SK-N-SH (cell line): ENCODE measurements around the gene TMEM132D. TPM values are rescaled to one million over a fixed set of nuclear protein-coding genes. Genes with fewer than 3 reads are reported as not detected.

Experiments used
- CTCF ChIA-PET: fragments of 300-600, 350-600 bp; formaldehyde crosslinking; extraction: SDS; loops from one replicate; lab custom pipeline; 2021; lab: Yijun Ruan, JAX
- POLR2A ChIA-PET: fragments of 350-600 bp; sonication (Branson Sonifier 250); formaldehyde crosslinking; extraction: SDS; loops from one replicate; lab custom pipeline; 2020; ENCODE audit warnings: antibody characterized with exemption, inconsistent platforms; lab: Yijun Ruan, JAX
- DNase-seq: peaks from one replicate; pipeline ENCODE4 v3.0.0; 2012
- H2AFZ ChIP-seq: fragments of 200-600 bp; sonication (generic); 2 replicates; pipeline ENCODE4 v1.8.1; 2016; ENCODE audit warnings: antibody characterized with exemption, mild to moderate bottlenecking, low read depth
- H3F3A ChIP-seq: fragments of 200-600 bp; sonication (generic); replicated peaks from 2 replicates; pipeline ENCODE3; 2016; ENCODE audit warnings: antibody characterized with exemption, mild to moderate bottlenecking; ENCODE audit not compliant: insufficient read depth
- H3K27ac ChIP-seq, 2 experiments: fragments of 200-500 bp in 1 of 2; fragments of 200-600 bp in 1 of 2; sonication (Bioruptor generic) in 1 of 2; sonication (generic), shearing (Covaris generic) in 1 of 2; 2 replicates each; pipeline versions ENCODE4 v1.5.1 to v1.6.1; 2014 to 2016; ENCODE audit warnings: low read depth in 2 of 2, inconsistent platforms in 1 of 2, low read length in 1 of 2, mild to moderate bottlenecking in 1 of 2, mixed read lengths in 1 of 2
- H3K27me3 ChIP-seq: fragments of 200-600 bp; sonication (generic), shearing (Covaris generic); 2 replicates; pipeline ENCODE4 v1.6.1; 2016; ENCODE audit warnings: mixed run types; ENCODE audit not compliant: insufficient read depth
- H3K36me3 ChIP-seq, 2 experiments: fragments of 200-500 bp in 1 of 2; fragments of 200-600 bp in 1 of 2; sonication (Bioruptor generic) in 1 of 2; sonication (generic) in 1 of 2; replicated peaks in 1 of 2; 2 replicates each; pipeline versions ENCODE3 to v1.5.1; 2014 to 2016; ENCODE audit warnings: low read length in 1 of 2, mild to moderate bottlenecking in 1 of 2; ENCODE audit not compliant: insufficient read depth in 2 of 2, control insufficient read depth in 1 of 2
- H3K4me1 ChIP-seq, 2 experiments: fragments of 200-500 bp in 1 of 2; fragments of 200-600 bp in 1 of 2; sonication (Bioruptor generic) in 1 of 2; sonication (generic), shearing (Covaris generic) in 1 of 2; 2 replicates each; pipeline versions ENCODE4 v1.5.1 to v1.6.1; 2014 to 2016; ENCODE audit warnings: low read depth in 1 of 2, low read length in 1 of 2, mixed run types in 1 of 2; ENCODE audit not compliant: insufficient read depth in 2 of 2, control insufficient read depth in 1 of 2
- H3K4me2 ChIP-seq: fragments of 200-600 bp; sonication (generic), shearing (Covaris generic); 2 replicates; pipeline ENCODE4 v1.6.1; 2017; ENCODE audit warnings: mixed run types
- H3K4me3 ChIP-seq, 2 experiments: fragments of 200-500 bp in 1 of 2; fragments of 200-600 bp in 1 of 2; sonication (Bioruptor generic) in 1 of 2; sonication (generic), shearing (Covaris generic) in 1 of 2; 2 replicates each; pipeline versions ENCODE4 v1.5.1 to v1.8.1; 2014 to 2016; ENCODE audit warnings: low read depth in 2 of 2, inconsistent platforms in 1 of 2, low read length in 1 of 2, mild to moderate bottlenecking in 1 of 2, mixed read lengths in 1 of 2, moderate library complexity in 1 of 2
- H3K79me2 ChIP-seq: fragments of 200-600 bp; sonication (generic); 2 replicates; pipeline ENCODE4 v1.8.1; 2017; ENCODE audit warnings: mild to moderate bottlenecking; ENCODE audit not compliant: insufficient read depth
- H3K9ac ChIP-seq: fragments of 200-600 bp; sonication (generic); 2 replicates; pipeline ENCODE4 v1.6.1; 2017; ENCODE audit warnings: mixed run types
- H3K9me2 ChIP-seq: fragments of 200-600 bp; sonication (generic); 2 replicates; pipeline ENCODE4 v1.6.1; 2017; ENCODE audit warnings: mixed run types
- H3K9me3 ChIP-seq: fragments of 200-600 bp; sonication (generic); 2 replicates; pipeline ENCODE4 v1.6.1; 2017; ENCODE audit warnings: mixed run types, mild to moderate bottlenecking, moderate library complexity
- H4K20me1 ChIP-seq: fragments of 200-600 bp; sonication (generic); 2 replicates; pipeline ENCODE4 v1.6.1; 2017; ENCODE audit warnings: mild to moderate bottlenecking, mixed run types; ENCODE audit not compliant: insufficient read depth
- CTCF ChIP-seq: fragments of 200-600 bp; sonication (generic); IDR thresholded peaks from 2 replicates; pipeline ENCODE4 v1.6.1; 2017; ENCODE audit warnings: antibody characterized with exemption, mild to moderate bottlenecking, moderate library complexity
- EZH2phosphoT487 ChIP-seq: fragments of 200-600 bp; sonication (generic); IDR thresholded peaks from 2 replicates; pipeline ENCODE4 v1.6.1; 2017; ENCODE audit warnings: low read depth, mixed run types, mild to moderate bottlenecking, antibody characterized with exemption, moderate library complexity, borderline replicate concordance
- FOXM1 ChIP-seq: IDR thresholded peaks from 2 replicates; pipeline ENCODE4 v1.4.0; 2012; ENCODE audit warnings: low read depth, mild to moderate bottlenecking
- GABPA ChIP-seq: IDR thresholded peaks from 2 replicates; pipeline ENCODE4 v1.4.0; 2012; ENCODE audit warnings: low read depth, mild to moderate bottlenecking
- MEF2A ChIP-seq: IDR thresholded peaks from 2 replicates; pipeline ENCODE4 v1.4.0; 2012; ENCODE audit warnings: low read depth, borderline replicate concordance
- NRF1 ChIP-seq: IDR thresholded peaks from 2 replicates; pipeline ENCODE4 v1.6.1; 2012; ENCODE audit warnings: low read depth, mild to moderate bottlenecking, low read length
- POLR2AphosphoS5 ChIP-seq: IDR thresholded peaks from 2 replicates; pipeline ENCODE4 v1.6.1; 2012; ENCODE audit warnings: low read depth, low read length
- REST ChIP-seq: IDR thresholded peaks from 2 replicates; pipeline ENCODE4 v1.6.1; 2012; ENCODE audit warnings: mild to moderate bottlenecking, low read depth, low read length, moderate library complexity
- TCF12 ChIP-seq: IDR thresholded peaks from 2 replicates; pipeline ENCODE4 v1.4.0; 2012
- USF1 ChIP-seq: IDR thresholded peaks from 2 replicates; pipeline ENCODE4 v1.4.0; 2012; ENCODE audit warnings: low read depth, borderline replicate concordance
- YY1 ChIP-seq: IDR thresholded peaks from 2 replicates; pipeline ENCODE4 v1.4.0; 2012; ENCODE audit warnings: low read depth, mild to moderate bottlenecking
- WGBS: methylation state at CpG from one replicate; pipeline ENCODE4 v1.1.6; 2017; ENCODE audit warnings: low lambda C conversion rate; 5-methylcytosine and 5-hydroxymethylcytosine counted together
- polyA plus RNA-seq, 3 experiments: library from polyadenylated mRNA; depleted of rRNA; stranded (reverse); fragments of >200 nt; gene quantifications; 2 replicates each; pipeline ENCODE4 v1.2.3, GENCODE V29; 2012

TMEM132D gene
- polyA plus RNA-seq, 1 of the 3 experiments (the other 2 are of a cell fraction), result not detected

- no peak for DNase-seq
These were observed 546.6 kb downstream of the TMEM132D start for GRCh38 chr12:129357233-129357632.

GRCh38 chr12:129351481-129351880 lies 552.3 kb downstream of the TMEM132D start:
- Histone ChIP-seq H2AFZ (no peak overlapping the region), H3K9me3 (no peaks in the 10 kb centered on the region), H3F3A (no peaks in the 10 kb centered on the region), H3K4me3 (no peak overlapping the region)
- CTCF ChIA-PET, result interaction anchor here (1.5 kb wide), 1 partner anchor 10 kb away, joined by 3 read pairs; no protein-coding TSS in a partner anchor
- TF ChIP-seq NRF1 (no peak), USF1 (no peak), CTCF (no peak), EZH2phosphoT487 (no peak), TCF12 (no peak), MEF2A (no peak), POLR2AphosphoS5 (no peak), REST (no peak), FOXM1 (no peak)
- TF ChIP-seq, all 33 proteins: peak for 0
- Histone ChIP-seq H3K27ac (no peak overlapping the region), H3K9ac (no peak overlapping the region), H3K79me2 (no peaks in the 10 kb centered on the region), H3K36me3 (no peaks in the 10 kb centered on the region), H3K4me1 (no peaks in the 10 kb centered on the region), H4K20me1 (no peaks in the 10 kb centered on the region), H3K9me2 (no peaks in the 10 kb centered on the region), H3K4me2 (no peak overlapping the region), H3K27me3 (no peaks in the 10 kb centered on the region)
- POLR2A ChIA-PET, result no interaction called here
- no peak for DNase-seq
- WGBS, result 39% methylated on average over 6 of the region's 6 CpGs

More at GRCh38 chr12:129357233-129357632, 546.6 kb downstream of the TMEM132D start:
- TF ChIP-seq YY1 (no peak), USF1 (no peak), GABPA (no peak), TCF12 (no peak)
- Histone ChIP-seq H3K4me3 (no peak overlapping the region), H3K36me3 (no peaks in the 10 kb centered on the region), H3K4me2 (no peak overlapping the region), H3K79me2 (no peaks in the 10 kb centered on the region), H3K27me3 (no peaks in the 10 kb centered on the region), H3F3A (no peaks in the 10 kb centered on the region), H4K20me1 (no peaks in the 10 kb centered on the region), H3K4me1 (no peaks in the 10 kb centered on the region), H3K9me2 (no peaks in the 10 kb centered on the region), H3K9ac (no peak overlapping the region), H3K27ac (no peak overlapping the region), H3K9me3 (no peaks in the 10 kb centered on the region), H2AFZ (no peak overlapping the region)
- ChIA-PET CTCF (no interaction called here), POLR2A (no interaction called here)
- 38% methylated on average over 6 of the region's 6 CpGs for WGBS
